Hair follicular keratinocyte (primary cell): ENCODE data around the gene RTL10. TPM values are rescaled to one million over a fixed set of nuclear protein-coding genes. Genes with fewer than 3 reads are reported as not detected.

Experiments used
- total RNA-seq: library from RNA; depleted of rRNA; stranded (reverse); fragments of >200 nt; gene quantifications from 2 replicates; pipeline ENCODE4 v1.2.3, GENCODE V29; 2015

RTL10 gene, protein sequence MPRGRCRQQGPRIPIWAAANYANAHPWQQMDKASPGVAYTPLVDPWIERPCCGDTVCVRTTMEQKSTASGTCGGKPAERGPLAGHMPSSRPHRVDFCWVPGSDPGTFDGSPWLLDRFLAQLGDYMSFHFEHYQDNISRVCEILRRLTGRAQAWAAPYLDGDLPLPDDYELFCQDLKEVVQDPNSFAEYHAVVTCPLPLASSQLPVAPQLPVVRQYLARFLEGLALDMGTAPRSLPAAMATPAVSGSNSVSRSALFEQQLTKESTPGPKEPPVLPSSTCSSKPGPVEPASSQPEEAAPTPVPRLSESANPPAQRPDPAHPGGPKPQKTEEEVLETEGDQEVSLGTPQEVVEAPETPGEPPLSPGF
- total RNA-seq, result 10.5 and 13.6 TPM in 2 replicates

DNA sequence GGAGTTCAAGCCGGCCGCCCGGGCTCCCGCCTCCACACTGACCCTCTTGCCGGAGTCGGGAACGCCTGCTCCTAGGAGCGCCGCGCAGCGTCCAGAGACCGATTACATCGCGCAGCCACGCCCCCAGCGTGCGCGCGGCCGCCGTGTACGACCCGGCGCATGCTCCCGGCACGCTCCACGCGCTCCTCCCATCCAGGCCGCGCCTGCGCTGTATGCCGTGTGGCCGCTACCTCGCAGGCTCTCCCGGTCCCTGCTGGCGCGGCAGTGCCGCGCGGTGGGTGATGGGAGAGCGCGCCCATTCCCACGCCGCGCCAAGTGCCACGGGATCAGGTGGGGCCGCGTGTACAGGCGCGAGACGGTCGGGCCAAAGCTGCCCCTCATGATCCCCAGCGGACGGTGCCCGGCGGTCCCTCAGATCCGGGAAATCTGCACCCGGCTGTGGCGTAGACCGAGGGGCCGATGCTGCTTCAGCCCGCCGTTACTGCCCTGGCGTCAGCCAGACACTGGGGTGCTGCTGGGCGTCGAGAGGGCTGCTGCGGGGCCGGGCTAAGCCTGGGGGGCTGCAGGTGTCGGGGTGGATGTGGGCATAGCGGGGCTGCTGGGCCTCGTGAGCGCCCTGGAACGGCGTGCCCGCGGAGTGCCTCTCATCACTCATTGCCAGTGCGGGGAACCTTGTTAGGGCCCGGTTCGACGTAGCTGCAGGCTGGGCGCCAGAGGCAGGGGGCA lies at the start of gene RTL10, which contains the start of gene GNB1L:
Gene RTL10 (minus strand): TSS at position 97 of the 726 bp plus-strand sequence. CDS start 2,613 bp downstream, outside the sequence.
Gene GNB1L (minus strand): TSS at position 97 of the 726 bp plus-strand sequence. CDS start 33,519 bp downstream, outside the sequence.

Other genes starting within 250 kb of the RTL10 start
- gene SEPTIN5, start 140.4 kb downstream of the RTL10 start, total RNA-seq, result 2.6 and 14.9 TPM in 2 replicates
- gene GP1BB, start 131.3 kb downstream of the RTL10 start, total RNA-seq, result 2.8 and 2.9 TPM in 2 replicates
- gene TBX1, start 94.1 kb downstream of the RTL10 start, total RNA-seq, result 13.7 and 22.6 TPM in 2 replicates
- gene GNB1L, start within 50 bp of the RTL10 start, total RNA-seq, result 25.3 and 35.2 TPM in 2 replicates
- gene COMT, start 86.9 kb upstream of the RTL10 start, total RNA-seq, result 264 and 269 TPM in 2 replicates
- gene TXNRD2, start 86.9 kb upstream of the RTL10 start, total RNA-seq, result 9.5 and 13.8 TPM in 2 replicates
- gene ARVCF, start 161.9 kb upstream of the RTL10 start, total RNA-seq, result 15.1 and 16.1 TPM in 2 replicates
- 16.3 and 18.7 TPM in 2 replicates for gene TANGO2, start 166.2 kb upstream of the RTL10 start, total RNA-seq
- 10.7 and 11.0 TPM in 2 replicates for gene DGCR8, start 225.4 kb upstream of the RTL10 start, total RNA-seq